IPS DF 6.9 (cell line): ENCODE measurements around the gene RANBP10.

ENCODE experiments used
- DNase-seq: peaks from one replicate; pipeline ENCODE4 v3.0.0-alpha.2; 2013; ENCODE audit warnings: low read depth, low spot score
- H3K27ac ChIP-seq: one replicate; pipeline ENCODE4 v1.5.1; 2013; ENCODE audit warnings: low read length, control low read depth
- H3K27me3 ChIP-seq: 2 replicates; pipeline ENCODE4 v1.6.1; 2013; ENCODE audit warnings: mild to moderate bottlenecking, low read length; ENCODE audit not compliant: control insufficient read depth, insufficient read depth
- H3K36me3 ChIP-seq: 2 replicates; pipeline ENCODE4 v1.6.1; 2013; ENCODE audit warnings: low read length; ENCODE audit not compliant: control insufficient read depth, insufficient read depth
- H3K4me1 ChIP-seq: 2 replicates; pipeline ENCODE4 v1.6.1; 2013; ENCODE audit warnings: low read length; ENCODE audit not compliant: control insufficient read depth, insufficient read depth
- H3K4me3 ChIP-seq: 2 replicates; pipeline ENCODE4 v1.5.1; 2013; ENCODE audit warnings: mild to moderate bottlenecking, low read length
- H3K9me3 ChIP-seq: 2 replicates; pipeline ENCODE4 v1.6.1; 2013; ENCODE audit warnings: low read length, inconsistent platforms; ENCODE audit not compliant: control insufficient read depth, insufficient read depth
- WGBS: extraction: QIAGEN DNeasy Blood & Tissue Kit; methylation state at CpG from one replicate; pipeline ENCODE4 v1.1.7; 2013; ENCODE audit warnings: mixed read lengths, missing lambda C conversion rate; ENCODE audit not compliant: insufficient read length, insufficient coverage; 5-methylcytosine and 5-hydroxymethylcytosine counted together

The RANBP10 gene

GRCh38 chr16:67803894-67804293 lies 2.5 kb downstream of the RANBP10 start:
- WGBS = no CpG with 5 or more reads among the region's 3 CpGs
- H3K4me1 ChIP-seq = 0 out of 2 replicates have a peak, but pooled peaks cover 2% of the 10 kb centered on the region
- no peak overlapping the region for H3K27ac ChIP-seq
- H3K27me3 ChIP-seq = no peaks in the 10 kb centered on the region
- no peak for DNase-seq
- 0 out of 2 replicates have a peak, but pooled peaks cover 6% of the 10 kb centered on the region for H3K36me3 ChIP-seq
- H3K4me3 ChIP-seq = no peak overlapping the region
- no peaks in the 10 kb centered on the region for H3K9me3 ChIP-seq

- H3K36me3 ChIP-seq = peaks cover 9% of the 10 kb centered on the region; the same call in 1 of the 2 replicates
- WGBS = no CpG with 5 or more reads among the region's 2 CpGs
- H3K4me3 ChIP-seq = no peak overlapping the region
- H3K27me3 ChIP-seq = no peaks in the 10 kb centered on the region
- H3K9me3 ChIP-seq = no peaks in the 10 kb centered on the region
- no peak overlapping the region for H3K27ac ChIP-seq
- DNase-seq = no peak
- H3K4me1 ChIP-seq = 0 out of 2 replicates have a peak, but pooled peaks cover 2% of the 10 kb centered on the region
Measured at GRCh38 chr16:67801883-67802282, 4.5 kb downstream of the RANBP10 start.

- no peak for DNase-seq
- no peak overlapping the region for H3K4me3 ChIP-seq
- no peaks in the 10 kb centered on the region for H3K9me3 ChIP-seq
- 0 out of 2 replicates have a peak, but pooled peaks cover 2% of the 10 kb centered on the region for H3K4me1 ChIP-seq
- WGBS = no CpG with 5 or more reads among the region's 1 CpG
- peaks cover 9% of the 10 kb centered on the region; the same call in 1 of the 2 replicates for H3K36me3 ChIP-seq
- no peaks in the 10 kb centered on the region for H3K27me3 ChIP-seq
- H3K27ac ChIP-seq = no peak overlapping the region
Measured at GRCh38 chr16:67801241-67801640, 5.1 kb downstream of the RANBP10 start.

DNA sequence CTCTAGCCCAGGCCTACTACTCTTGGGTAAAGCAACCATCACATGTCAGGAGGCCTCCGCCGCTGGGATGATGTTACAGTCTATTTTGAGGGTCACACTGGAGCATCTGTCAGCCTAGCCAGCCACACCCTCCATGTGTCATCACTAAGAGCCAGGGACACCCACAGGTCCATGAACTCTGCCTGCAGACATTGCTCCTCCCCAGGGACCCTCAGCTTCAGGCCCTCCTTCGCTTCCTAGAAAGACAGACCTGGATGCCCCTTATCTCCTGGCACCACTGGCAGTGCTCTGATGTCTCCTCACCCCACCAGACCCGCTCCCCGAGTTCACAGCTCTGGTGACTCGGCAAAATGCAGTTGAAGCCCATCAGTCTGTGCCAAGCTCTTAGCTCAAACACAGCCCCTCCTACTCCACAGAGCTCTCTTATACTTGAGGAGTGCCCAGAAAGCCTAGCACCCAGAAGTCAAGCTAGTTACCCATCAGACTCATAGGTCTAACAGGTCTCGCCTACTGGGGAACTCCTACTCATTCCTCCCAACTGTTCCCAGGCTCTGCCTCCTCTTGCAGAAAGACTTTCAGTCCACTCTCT lies 5.9 kb downstream of the RANBP10 start:
- Histone ChIP-seq H3K36me3 (peaks cover 9% of the 10 kb centered on the region; the same call in 1 of the 2 replicates), H3K4me3 (no peak overlapping the region), H3K9me3 (no peaks in the 10 kb centered on the region), H3K27me3 (no peaks in the 10 kb centered on the region), H3K4me1 (0 out of 2 replicates have a peak, but pooled peaks cover under 1% of the 10 kb centered on the region), H3K27ac (no peak overlapping the region)
- WGBS = no CpG with 5 or more reads among the region's 7 CpGs
- no peak for DNase-seq

DNA sequence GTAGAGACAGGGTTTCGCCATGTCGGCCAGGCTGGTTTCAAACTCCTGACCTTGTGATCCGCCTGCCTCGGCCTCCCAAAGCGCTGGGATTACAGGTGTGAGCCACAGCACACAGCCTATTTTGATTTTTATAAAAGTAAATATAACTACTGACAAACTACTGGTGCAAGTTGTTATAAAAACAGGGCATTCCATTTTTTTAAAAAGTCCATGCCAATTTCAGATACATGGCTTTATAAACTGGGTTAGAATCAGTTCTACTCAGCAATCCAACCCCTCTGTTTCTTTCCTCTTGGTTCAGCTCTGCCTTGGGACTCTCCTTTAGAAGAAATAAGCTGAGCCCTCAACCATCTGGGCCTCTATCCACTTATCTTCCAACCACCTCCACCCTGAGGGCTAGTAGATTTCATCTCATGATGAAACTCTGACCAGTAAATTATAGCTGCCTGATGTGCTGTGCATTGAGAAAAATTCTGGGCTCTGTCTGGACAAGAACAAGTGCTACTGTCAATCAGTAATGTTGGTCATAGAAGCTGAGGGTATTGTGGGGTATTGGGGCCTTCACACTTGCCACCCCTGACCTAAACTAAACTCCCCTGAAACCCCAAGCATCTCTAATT lies 10.2 kb downstream of the RANBP10 start:
- no peak for DNase-seq
- Histone ChIP-seq H3K4me3 (no peak overlapping the region), H3K27ac (no peak overlapping the region), H3K36me3 (peaks cover 5% of the 10 kb centered on the region; the same call in 1 of the 2 replicates), H3K4me1 (no peaks in the 10 kb centered on the region), H3K27me3 (no peaks in the 10 kb centered on the region), H3K9me3 (no peaks in the 10 kb centered on the region)
- WGBS = no CpG with 5 or more reads among the region's 5 CpGs

- no peak overlapping the region for H3K27ac ChIP-seq
- no peak for DNase-seq
- no peaks in the 10 kb centered on the region for H3K27me3 ChIP-seq
- no peaks in the 10 kb centered on the region for H3K36me3 ChIP-seq
- H3K9me3 ChIP-seq = no peaks in the 10 kb centered on the region
- H3K4me3 ChIP-seq = no peak overlapping the region
- no peaks in the 10 kb centered on the region for H3K4me1 ChIP-seq
Measured at GRCh38 chr16:67790071-67790470, 16.3 kb downstream of the RANBP10 start.

GRCh38 chr16:67786491-67786890 lies 19.9 kb downstream of the RANBP10 start:
- Histone ChIP-seq H3K27ac (no peak overlapping the region), H3K4me3 (no peak overlapping the region), H3K36me3 (no peaks in the 10 kb centered on the region), H3K27me3 (no peaks in the 10 kb centered on the region), H3K9me3 (no peaks in the 10 kb centered on the region), H3K4me1 (no peaks in the 10 kb centered on the region)
- WGBS = no CpG with 5 or more reads among the region's 5 CpGs
- DNase-seq = no peak

DNA sequence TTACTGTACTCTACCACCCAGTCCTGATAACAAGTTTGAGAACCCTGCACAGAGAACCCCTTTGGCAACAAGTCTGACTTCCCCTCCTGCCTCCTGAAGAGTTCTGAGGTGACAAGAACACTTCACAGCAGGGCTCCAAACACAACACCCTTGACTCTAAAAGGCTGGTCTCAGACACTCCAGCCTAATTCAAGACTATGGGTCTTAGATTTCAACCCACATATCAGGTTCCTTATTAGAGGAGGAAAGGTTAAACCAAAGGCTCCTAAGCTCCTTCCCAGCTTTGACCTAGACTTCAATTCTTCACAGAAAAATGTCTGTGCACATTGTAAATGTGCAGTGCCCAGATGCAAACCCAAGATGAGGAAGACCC lies 23.0 kb downstream of the RANBP10 start:
- Histone ChIP-seq H3K4me1 (no peaks in the 10 kb centered on the region), H3K27me3 (no peaks in the 10 kb centered on the region), H3K9me3 (no peaks in the 10 kb centered on the region), H3K27ac (no peak overlapping the region), H3K4me3 (no peak overlapping the region), H3K36me3 (no peaks in the 10 kb centered on the region)
- no peak for DNase-seq

- no peaks in the 10 kb centered on the region for H3K9me3 ChIP-seq
- no peaks in the 10 kb centered on the region for H3K4me1 ChIP-seq
- H3K4me3 ChIP-seq = no peak overlapping the region
- no peak for DNase-seq
- no CpG with 5 or more reads among the region's 12 CpGs for WGBS
- H3K27ac ChIP-seq = no peak overlapping the region
- H3K27me3 ChIP-seq = no peaks in the 10 kb centered on the region
- no peaks in the 10 kb centered on the region for H3K36me3 ChIP-seq
Measured at GRCh38 chr16:67782567-67783352, 23.6 kb downstream of the RANBP10 start.

GRCh38 chr16:67781565-67781921 lies 24.8 kb downstream of the RANBP10 start:
- no peak overlapping the region for H3K4me3 ChIP-seq
- no peak overlapping the region for H3K27ac ChIP-seq
- H3K9me3 ChIP-seq = no peaks in the 10 kb centered on the region
- no peak for DNase-seq
- H3K27me3 ChIP-seq = no peaks in the 10 kb centered on the region
- H3K36me3 ChIP-seq = no peaks in the 10 kb centered on the region
- no peaks in the 10 kb centered on the region for H3K4me1 ChIP-seq
- WGBS = no CpG with 5 or more reads among the region's 5 CpGs
